G401.6 (cell line): ENCODE data around the gene ACY1.

Experiments
- FAIRE-seq: peaks from 2 replicates; lab custom pipeline; 2012; peaks lifted over from hg19 to GRCh38; lab: Jason Lieb, UNC

ACY1 gene

DNA sequence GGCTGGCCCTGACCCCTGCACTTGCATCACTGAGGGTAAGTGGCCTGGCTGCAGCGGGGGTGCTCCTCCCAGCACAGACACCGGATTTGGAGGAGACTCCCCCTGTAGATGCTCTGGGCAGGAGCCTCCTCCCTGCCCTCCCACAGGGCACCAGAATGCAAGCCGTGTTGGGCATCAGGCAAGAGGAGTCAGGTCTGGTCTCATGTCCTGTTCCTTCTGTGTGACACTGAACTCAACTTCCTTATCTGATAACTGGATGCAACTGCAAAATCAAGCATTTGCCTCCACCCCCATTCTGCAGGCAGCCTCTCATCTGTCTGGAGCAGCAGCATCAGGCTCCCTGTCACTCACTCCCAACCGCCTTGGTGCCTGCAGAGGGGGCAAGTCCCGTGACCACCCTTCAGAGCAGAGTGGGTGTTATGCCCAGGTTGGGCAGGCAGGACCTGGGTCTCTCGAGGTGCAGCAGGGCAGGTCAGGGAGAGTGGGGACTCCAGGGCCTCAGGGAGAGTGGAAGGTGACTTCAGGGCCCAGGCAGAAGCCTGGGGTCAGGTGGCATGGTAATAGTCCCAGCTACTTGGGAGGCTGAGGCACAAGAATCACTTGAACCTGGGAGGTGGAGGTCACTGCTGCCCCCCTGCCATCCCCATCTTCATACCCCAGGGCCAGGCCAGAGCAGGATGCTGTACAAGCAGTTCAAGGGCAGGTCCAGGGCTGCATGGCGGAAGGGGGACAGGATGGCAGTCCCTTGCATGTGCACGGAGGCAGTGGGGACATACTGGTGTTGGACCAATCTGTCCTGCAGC lies 22.9 kb downstream of the ACY1 start:
- no peak for FAIRE-seq

DNA sequence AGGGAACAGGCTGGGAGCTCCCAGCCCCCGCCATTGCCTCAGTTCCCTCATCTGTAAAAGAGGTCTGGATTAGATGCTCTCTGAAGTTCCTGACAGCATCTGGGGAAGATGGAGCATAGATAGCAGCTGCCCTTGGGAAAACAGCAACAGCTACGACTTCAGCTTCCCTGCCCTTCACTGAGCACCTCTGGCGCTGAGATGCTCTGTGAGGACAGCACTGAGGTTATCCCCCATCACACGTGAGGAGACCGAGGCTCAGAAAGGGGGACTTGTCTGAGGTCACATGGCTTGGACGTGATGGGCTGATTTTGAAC lies 23.4 kb downstream of the ACY1 start:
- FAIRE-seq, result no peak

DNA sequence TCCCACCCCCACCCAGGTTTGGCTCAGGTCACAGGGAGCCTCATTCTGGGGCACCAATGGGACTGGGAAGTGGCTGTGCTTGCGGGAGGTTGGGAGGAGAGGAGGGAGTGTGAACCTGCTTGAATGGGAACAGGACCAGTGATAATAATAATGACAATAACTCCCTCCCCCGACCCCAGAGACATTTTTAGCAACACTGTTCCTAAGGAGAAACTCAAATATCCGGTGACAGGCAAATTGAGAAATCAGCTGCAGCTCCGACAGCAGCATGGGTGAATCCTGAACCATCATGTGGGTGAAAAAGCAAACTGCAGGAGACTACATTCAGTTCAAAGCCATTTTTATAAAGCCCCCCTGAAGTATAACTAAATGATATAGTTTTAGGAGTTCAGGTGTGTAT lies 24.0 kb downstream of the ACY1 start:
- FAIRE-seq, result no peak

DNA sequence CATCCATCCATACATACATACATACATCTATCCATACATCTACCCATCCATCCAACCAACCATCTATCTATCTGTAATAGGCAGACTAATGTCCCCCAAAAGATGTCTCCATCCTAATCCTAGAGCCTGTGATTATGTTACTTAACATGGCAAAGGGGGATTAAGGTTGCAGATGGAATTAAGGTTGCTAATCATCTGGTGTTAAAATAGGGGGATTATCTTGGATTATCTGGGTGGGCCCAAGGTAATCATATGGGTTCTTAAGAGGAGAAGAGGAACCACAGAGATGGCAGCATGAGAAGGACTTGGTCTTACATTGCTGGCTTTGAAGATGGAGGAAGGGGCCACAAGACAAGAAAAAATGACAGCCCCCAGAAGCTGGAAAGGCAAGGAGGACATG lies 27.1 kb downstream of the ACY1 start:
- FAIRE-seq, result no peak

DNA sequence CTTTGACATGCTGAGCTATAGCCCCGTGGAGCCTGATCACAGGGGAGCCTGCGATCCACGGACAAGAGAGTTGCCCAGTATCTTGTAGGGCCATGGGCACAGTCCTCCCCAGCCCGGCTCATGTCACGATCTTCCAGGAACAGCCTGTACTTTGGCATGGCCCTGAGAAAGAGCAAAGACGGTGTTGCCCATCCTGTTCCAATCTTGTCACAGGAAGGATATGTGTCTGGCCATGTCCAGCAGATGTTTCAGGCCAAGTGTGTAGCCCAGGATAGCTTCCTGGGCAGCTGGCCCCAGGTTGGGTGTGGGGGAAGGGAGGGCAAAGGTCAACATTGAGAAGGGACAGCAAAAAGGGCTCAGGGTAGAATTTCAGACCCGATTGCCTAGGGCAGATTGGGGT lies 29.4 kb downstream of the ACY1 start:
- FAIRE-seq, result no peak

DNA sequence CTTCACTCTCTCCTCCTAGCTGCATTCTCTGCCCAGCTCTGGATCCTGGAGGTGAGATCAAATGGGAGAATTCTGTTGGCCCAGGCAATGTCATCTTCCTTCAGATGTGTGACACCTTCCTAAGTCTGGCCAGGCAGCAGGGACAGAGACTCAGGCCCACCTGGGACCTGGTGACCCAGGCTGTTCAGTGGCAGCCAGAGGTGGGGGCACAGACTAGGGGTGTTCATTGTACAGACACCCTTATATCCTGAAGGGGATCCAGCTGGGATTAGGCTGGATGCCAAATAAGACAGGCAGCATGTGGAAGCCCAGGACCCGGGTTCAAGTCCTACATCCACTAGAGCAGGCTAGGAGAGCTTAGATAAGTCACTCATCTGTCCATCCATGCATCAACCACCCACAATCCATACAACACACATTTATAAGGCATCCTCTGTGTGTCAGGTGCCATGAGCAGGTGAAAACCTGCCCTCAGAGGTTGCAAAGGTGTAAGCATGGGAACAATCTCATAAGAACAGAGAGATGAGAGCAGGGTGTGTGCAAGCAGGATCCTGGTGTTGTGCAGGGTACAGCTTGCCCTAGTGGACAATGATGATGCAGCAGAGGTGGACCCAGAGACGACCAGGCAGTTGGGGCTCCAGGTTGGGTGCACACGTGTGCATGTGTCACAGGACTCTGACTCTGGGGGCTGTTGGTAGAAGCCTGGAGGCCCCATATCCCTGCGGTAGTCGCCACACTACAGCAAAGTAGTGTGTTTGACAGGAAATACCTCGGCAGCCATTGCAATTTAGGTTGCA lies 30.7 kb downstream of the ACY1 start:
- no peak for FAIRE-seq

DNA sequence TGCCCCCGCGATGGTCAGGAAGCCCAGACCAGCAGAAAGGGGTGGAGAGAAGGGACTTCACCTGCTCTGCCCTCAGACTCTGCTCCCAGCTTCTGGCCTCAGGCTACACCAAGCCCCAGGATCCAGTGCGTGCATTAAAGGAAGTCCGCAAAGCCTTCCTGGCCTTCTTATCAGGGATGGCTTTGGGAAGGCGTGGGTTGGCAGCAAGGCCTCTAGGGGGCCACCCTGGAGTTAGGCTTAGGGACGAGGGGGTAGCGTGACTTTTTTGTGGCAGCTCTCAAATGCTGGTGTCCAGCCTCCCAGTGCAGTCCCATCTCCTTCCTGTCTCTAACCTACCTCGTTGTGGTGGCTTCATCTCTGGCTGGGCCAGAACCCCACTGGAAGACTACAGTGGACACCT lies 31.3 kb downstream of the ACY1 start:
- FAIRE-seq, result no peak

DNA sequence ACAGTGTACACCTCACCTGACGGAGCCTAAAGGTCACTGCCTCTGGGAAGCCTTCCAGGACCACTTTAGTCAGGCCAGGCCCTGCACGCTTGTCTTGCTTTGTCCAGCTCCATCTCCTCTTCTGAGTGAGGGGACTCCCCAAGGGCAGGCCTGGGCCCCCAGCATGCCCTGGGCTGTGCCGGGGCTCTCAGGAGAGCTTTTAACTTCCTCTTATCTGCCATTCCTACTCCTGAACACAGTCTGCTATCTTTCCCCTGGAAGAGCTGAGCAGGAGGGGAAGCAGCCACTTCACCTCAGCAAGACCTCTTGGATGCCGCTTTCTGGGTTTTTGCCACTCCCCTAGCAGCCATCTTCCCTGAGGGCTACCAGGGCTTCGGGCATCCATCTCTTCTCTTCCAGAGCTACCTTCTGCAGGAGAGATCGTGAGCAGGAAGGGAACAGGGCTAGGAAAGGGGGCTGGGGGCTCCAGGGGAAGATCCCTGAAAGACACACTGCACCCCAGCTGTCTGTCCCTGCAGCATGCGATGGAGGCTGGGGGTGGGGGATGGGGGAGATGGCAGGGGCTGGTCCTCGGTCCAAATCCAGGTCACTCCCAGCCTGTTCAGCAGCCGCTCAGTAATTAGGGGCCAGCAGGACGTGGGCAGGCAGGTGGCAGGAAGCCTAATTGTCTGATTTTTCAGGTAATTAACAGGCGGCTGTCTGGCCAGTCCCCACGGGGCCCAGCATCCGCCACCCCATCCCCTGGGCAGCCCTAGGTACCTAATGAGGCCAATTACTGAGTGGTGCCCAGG lies 32.3 kb downstream of the ACY1 start:
- FAIRE-seq, result no peak

DNA sequence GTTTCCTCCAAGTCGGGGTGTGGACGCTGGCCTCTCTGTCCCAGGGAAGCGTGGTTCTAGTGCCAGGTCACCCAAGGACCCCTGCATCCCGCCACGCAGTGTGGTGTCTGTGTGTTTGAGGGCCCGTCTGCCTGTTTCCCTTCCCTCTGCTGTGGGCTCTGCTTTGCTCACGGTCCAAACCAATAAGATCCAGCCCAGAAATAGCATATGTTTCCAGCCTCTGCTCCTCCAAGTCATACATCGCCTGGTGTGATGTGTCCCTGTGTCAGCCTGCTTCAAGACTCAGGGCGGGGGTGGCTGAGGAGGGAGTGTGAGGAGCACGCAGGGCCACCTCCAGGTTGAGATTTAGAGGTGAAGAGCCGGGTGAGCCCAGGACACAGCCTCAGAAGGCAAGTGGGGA lies 34.3 kb downstream of the ACY1 start:
- FAIRE-seq, result no peak

DNA sequence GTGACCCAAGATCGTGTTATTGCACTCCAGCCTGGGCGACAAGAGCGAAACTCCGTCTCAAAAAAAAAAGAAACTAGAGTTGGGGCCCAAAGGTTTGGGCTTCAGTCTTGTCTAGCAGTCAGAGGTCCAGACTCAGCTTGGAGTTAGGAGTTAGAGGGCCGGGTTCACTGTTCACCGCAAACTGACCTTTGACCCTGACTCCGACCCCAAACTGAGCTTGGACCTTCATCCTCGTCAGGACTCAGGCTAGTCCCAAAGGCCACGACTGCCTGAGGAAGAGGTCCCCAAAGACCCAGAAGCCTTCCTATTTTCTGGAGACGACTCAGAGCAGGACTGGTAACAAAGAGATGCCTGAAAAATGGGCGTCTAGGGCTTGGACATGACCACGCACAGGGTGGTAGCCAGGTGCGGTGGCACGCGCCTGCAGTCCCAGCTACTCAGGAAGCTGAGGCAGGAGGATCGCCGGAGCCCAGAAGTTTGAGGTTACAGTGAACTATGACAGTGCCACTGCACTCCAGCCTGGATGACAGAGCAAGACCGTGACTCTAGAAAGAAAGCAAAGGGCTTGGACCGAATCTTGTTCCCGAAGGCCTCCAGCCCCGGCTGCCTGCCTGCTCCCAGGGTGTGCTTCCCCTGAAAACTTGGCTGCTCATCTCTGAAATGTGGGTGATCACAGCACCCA lies 35.1 kb downstream of the ACY1 start:
- FAIRE-seq, result no peak

DNA sequence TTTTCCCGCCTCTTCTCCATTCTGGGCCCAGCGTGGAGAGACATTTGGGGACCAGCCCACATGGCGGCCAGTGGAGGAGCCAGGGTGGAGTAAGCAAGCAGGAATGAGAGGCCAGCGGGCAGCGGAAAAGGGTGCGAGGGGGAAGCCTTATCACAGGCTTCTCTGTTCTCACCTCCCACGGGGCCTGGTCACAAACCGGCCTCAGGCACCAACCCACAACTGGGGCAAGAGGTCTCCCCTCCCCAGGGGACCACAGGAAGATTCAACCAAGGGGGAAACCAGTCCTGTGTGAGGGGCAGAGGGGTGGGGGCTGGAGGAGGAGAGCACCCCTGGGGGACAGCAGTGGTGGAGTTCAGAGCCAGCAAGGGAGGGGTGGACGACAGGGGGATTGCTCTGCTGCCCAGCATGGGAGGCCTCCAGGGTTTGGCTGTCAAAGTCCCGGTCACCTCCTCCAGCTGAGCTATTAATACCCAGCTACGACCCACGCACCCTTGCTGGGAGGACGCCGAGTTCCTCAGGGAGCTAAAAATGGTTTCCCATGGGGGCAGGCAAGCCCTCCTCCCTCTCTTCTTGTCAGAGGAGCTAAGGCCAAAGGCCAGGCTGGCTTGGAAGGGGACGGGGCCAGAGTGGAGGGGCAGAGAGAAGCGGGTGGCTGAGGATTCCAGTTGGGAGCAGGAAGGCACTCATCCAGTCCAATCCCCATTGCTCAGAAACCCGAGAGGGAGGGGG lies 36.2 kb downstream of the ACY1 start:
- FAIRE-seq, result no peak

DNA sequence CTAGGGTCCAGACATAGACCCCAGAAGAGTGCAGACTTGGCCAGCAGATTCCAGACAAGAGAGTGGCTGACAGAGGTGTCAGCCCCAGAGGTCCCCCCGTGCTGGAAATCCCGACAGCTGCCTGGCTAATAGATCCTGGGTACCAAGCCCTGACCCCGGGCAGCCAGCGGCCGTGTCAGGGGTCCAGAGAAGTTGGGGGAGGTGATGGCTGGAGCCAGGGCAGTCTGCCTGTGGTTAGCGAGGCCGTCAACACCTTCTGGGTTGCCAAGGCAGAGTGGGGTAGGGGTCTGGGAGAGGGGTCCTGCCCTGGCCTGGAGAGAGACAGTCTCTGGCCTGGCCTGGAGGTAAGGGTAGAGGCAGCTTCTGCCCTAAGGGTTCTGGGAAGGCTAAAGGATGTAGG lies 37.5 kb downstream of the ACY1 start:
- FAIRE-seq, result no peak

DNA sequence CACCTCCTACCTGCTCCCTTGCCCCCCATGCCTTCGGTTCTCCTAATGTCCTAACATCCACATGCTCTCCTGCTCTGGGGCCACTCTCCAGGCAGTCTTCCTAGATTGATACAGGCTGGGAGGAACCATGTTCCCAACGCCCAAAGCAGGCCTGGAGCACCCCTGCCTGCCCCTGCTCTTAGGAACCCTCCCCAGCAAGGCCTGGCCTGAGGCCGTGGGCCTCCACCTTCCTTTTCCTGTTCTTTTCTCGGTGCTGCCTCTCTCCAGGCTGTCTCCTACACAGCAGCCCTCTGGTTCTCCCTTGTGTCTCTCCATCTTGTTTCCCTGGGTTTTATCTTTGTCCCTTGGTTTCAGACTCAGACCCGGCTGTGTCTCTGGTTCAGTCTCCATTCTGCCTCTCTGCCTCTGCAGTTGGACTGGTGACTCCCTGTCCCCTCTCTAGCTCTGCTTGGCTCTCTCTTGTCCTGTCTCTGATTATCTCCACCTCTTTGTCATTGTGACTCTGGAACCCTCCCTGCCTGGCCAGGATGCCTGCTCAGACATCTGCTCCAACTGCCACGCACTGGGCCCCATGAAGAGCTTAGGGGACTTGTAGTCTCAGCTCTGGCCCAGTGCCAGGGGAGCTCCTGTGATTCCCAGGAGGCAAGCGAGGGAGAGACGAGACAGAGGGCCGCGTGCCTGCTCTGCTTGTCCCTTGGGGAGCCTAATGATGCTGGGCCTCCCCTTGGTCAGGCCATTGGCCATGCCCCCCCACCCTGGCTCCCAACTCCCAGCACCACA lies 38.3 kb downstream of the ACY1 start:
- no peak for FAIRE-seq

DNA sequence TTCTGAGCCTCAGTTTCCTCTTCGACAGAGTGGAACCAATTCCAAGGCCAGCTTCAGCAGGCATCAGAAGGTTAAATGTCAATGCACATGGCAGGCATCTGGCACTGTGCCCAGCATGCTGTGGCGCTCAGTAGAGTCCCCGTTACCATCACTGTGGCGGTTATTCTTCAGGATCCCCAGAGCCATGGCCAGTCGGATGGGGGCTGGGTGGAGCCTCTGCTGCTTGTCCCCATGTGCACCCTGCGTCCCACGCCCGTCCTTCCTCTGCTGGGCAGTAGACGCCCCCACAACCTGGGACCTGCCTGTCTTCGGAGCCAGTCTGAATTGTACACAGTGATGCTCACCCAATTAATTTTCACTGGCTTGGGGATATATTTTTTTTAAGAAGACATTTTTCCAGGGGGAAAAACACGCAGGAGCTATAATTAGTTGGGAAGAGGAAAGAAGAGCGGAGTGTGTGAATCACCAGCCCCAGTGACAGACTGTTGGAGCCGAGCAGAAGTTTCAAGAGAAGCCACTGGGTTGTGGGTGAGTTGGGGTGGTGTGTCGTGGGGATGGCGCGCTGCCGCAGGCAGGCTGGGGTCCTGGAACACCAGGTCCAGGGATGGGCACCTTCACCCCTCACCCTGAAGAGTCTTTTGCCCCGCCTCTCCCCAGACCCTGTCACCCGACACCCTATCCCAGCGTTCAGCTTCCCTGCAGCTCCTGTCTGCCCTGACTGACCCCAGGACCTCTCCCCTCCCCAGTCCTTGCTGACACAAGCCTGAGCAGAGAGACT lies 39.2 kb downstream of the ACY1 start:
- no peak for FAIRE-seq

DNA sequence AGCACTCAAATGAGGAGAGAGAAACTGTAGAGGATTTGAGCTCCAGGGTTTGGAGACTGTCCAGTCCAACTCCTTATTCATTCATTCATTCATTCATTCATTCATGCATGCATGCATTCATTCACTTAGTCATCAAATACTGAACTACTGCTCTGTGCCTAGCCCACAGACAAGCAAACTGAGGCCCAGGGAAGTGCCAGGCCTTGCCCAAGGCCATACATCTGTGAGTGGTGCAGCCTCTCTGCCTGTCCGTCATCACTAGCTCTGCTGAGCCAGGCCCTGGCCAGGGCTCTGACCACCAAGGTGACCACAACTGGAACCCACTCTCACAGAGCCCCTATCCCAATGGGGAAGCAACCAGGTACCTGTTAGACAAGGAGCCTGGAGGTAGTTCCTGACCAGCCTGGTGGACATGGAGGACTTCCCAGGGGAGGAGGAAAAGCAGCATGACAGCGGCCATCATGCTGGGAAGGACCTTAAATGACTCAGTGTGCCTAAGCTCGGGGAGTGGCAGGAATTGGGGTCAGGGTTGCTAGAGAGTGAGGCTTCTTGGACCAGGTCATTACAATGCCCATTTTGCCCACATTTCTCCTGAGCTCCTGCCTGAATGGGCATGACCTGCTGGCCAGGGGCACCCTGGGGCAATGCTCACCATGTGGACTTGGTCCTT lies 39.9 kb downstream of the ACY1 start:
- no peak for FAIRE-seq

DNA sequence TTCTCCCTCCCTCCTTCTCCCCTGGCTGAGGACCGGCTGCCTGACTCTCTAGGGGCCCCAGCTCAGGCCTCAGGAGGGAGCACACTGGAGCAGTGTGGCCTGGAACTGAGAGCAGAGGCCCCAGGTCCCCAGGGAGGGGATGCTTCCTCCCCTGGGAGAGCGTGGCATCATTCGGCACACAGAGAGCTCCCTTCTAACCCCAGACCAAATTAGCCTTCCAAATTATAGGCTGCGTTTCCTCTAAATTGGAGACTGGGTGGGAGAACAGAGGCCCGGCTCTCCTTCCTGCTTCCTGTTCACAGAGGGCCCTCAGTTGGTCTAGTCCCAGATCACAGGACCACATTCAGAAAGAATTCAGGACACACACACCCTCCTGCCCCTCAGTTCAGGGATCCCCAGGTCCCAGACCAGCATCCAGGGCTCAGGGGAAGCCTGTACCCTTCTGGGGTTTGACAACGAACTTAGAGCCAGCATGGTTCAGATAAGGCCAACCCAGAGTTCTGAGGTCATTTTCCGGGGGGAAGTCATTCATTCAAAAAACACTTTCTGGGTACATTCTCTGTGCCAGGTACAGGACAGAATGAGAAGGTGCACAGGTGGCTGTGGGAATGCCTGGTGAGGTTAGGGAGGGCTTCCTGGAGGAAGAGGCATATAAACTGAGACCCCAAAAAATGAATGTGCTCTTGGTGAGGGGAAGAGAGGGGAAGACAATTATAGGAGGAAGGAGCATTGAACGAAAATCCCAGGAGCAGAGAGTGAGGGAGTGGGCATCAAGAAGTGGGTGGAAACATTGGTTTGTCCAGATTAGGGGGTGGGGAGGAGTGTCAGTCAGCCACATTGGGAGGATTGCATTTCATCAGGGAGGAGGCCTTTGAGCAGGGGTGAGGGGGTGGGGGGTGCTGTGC lies 40.8 kb downstream of the ACY1 start:
- no peak for FAIRE-seq

DNA sequence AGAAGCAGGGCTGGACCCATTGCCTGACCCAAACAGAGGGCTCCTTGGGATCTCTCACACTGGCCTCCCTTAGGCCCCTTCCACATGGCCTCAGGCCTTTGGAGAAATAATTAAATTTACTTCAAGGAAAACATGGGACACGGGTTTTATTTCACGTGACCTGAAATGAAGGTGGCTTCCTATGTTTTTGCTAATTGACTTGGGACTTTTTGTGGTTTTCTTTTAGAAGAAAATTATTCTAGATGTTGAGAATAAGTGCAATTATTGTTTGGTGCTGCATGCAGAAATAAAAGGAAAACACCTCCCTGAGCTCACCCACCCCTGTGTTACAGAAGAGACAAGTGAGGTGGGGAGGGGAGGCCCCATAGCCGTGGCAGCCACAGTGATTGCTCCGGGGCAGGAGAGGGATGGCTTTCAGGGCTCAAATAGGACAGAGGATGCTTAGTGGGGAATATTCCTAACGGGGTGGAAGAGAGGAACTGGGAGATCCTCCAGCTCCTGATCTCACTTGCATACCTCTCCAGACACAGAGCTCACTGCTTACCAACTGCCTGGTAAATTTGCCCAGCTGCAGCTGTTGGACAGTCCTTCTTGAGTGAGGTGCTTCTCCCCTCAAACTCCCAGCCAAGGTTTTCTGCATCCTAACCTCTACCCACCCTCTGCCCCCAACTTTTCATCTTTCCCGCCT lies 41.6 kb downstream of the ACY1 start:
- no peak for FAIRE-seq

DNA sequence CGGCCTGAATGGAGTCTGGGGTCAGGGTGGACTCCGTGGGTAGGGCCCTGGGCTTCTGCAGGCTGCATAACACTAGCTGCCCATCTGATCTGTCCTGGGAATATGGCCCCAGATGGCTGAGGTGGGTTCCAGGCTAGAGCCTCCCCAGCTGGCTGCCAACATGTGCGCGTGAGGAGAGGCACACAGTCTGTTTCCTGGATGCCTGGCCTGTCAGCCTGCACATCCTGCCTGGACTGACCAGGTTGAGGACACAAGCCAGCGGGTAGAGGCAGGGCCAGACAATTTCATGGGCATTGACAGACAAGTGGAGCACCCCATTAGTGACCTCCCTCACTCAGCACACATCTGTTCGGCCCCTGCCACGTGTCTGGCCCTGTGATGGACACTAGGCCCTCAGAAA lies 42.1 kb downstream of the ACY1 start:
- no peak for FAIRE-seq
